Brain microvascular endothelial cell (primary cell): ENCODE data around the gene CAB39L.
"Not testable (repeated sequence)": the region's sequence is repeated elsewhere in the genome, so short reads cannot be mapped to it uniquely, and the experiment has no call there.

Source experiments
- DNase-seq: peaks from one replicate; pipeline ENCODE4 v3.0.0-alpha.2; 2020
- H3K27ac ChIP-seq: fragments of 250-450 bp; sonication (Bioruptor Pico); 2 replicates; pipeline ENCODE4 v1.5.1; 2020; ENCODE audit warnings: mild to moderate bottlenecking, moderate library complexity
- H3K27me3 ChIP-seq: fragments of 250-450 bp; sonication (Bioruptor Pico); replicated peaks from 2 replicates; pipeline ENCODE4 v1.5.1; 2020; ENCODE audit warnings: mild to moderate bottlenecking
- H3K36me3 ChIP-seq: fragments of 250-450 bp; sonication (Bioruptor Pico); replicated peaks from 2 replicates; pipeline ENCODE4 v1.5.1; 2020; ENCODE audit warnings: mild to moderate bottlenecking
- H3K4me3 ChIP-seq: 2 replicates; pipeline ENCODE4 v1.5.1; 2011; ENCODE audit warnings: low read depth, mild to moderate bottlenecking, control low read depth, low read length, moderate library complexity
- CTCF ChIP-seq: IDR thresholded peaks from 2 replicates; pipeline ENCODE4 v1.5.1; 2011; ENCODE audit warnings: low read depth, mild to moderate bottlenecking, moderate library complexity, low read length, control low read depth, inconsistent platforms; ENCODE audit errors: missing control alignments
- in situ Hi-C: cut with HindIII; loops from 2 replicates; pipeline ENCODE4 v1.10.0; 2017; ENCODE audit warnings: low sequenced_read_pairs, low pct_ligation_motif_present

Gene CAB39L

GRCh38 chr13:49300276-49300675 is 143.6 kb downstream of the CAB39L start:
- Histone ChIP-seq H3K27me3 (no peaks in the 10 kb centered on the region), H3K4me3 (no peak overlapping the region), H3K27ac (no peak overlapping the region), H3K36me3 (no peaks in the 10 kb centered on the region)
- no peak for DNase-seq
- in situ Hi-C loops, result no loop called here
- no peak for TF ChIP-seq CTCF

GRCh38 chr13:49298903-49299605 is 144.8 kb downstream of the CAB39L start:
- Histone ChIP-seq H3K27me3 (no peaks in the 10 kb centered on the region), H3K36me3 (no peaks in the 10 kb centered on the region), H3K27ac (no peak overlapping the region), H3K4me3 (no peak overlapping the region)
- TF ChIP-seq CTCF, result no peak
- in situ Hi-C loops, result no loop called here
- DNase-seq, result no peak

- Histone ChIP-seq H3K36me3 (no peaks in the 10 kb centered on the region), H3K4me3 (no peak overlapping the region), H3K27me3 (no peaks in the 10 kb centered on the region), H3K27ac (no peak overlapping the region)
- no peak for DNase-seq
- TF ChIP-seq CTCF, result no peak
- in situ Hi-C loops, result no loop called here
Observed at GRCh38 chr13:49298416-49298815, 145.4 kb downstream of the CAB39L start.

GRCh38 chr13:49297338-49297737 is 146.5 kb downstream of the CAB39L start:
- no peak for TF ChIP-seq CTCF
- in situ Hi-C loops, result no loop called here

GRCh38 chr13:49296659-49297058 is 147.2 kb downstream of the CAB39L start:
- DNase-seq, result no peak
- in situ Hi-C loops, result no loop called here
- H3K4me3 ChIP-seq, result no peak overlapping the region
- no peak for TF ChIP-seq CTCF
- no peak overlapping the region for H3K27ac ChIP-seq
- H3K27me3 ChIP-seq, result no peaks in the 10 kb centered on the region
- no peaks in the 10 kb centered on the region for H3K36me3 ChIP-seq

More at GRCh38 chr13:49297338-49297737, 146.5 kb downstream of the CAB39L start:
- no peak for DNase-seq
- Histone ChIP-seq H3K27me3 (no peaks in the 10 kb centered on the region), H3K36me3 (no peaks in the 10 kb centered on the region), H3K4me3 (no peak overlapping the region), H3K27ac (no peak overlapping the region)

GRCh38 chr13:49295244-49295643 is 148.6 kb downstream of the CAB39L start:
- TF ChIP-seq CTCF, result no peak
- in situ Hi-C loops, result no loop called here
- Histone ChIP-seq H3K4me3 (no peak overlapping the region), H3K36me3 (no peaks in the 10 kb centered on the region), H3K27ac (no peak overlapping the region), H3K27me3 (no peaks in the 10 kb centered on the region)
- no peak for DNase-seq

- DNase-seq, H3K27me3 ChIP-seq, H3K27ac ChIP-seq, H3K36me3 ChIP-seq, H3K4me3 ChIP-seq, in situ Hi-C loops: not testable (repeated sequence)
Observed at GRCh38 chr13:49294723-49295122, 149.1 kb downstream of the CAB39L start.
